Heart left ventricle (tissue), 16 donors: Measurements from ENCODE around the gene TAF7. TPM values are rescaled to one million over a fixed set of nuclear protein-coding genes. Genes with fewer than 3 reads are reported as not detected.
"Not testable (repeated sequence)": the region's sequence is repeated elsewhere in the genome, so short reads cannot be mapped to it uniquely, and the experiment has no call there.

ENCODE experiments used
- ATAC-seq, 4 donors: fragments of 200-7000 bp; cut with Tn5 transposase; one replicate each; pipeline ENCODE4 v1.9.1; 2020 to 2022; ENCODE audit warnings: moderate library complexity in 4 of 4, mild to moderate bottlenecking in 3 of 4, moderate number of reproducible peaks in 1 of 4
- DNase-seq, 5 donors: peaks; one replicate each; pipeline ENCODE4 v3.0.0-alpha.2; 2020
- H3K27ac ChIP-seq, 12 donors: fragments of 200-600 bp; sonication (generic) in 4 of 12; one replicate each; pipeline versions ENCODE4 v1.5.0 to v1.8.0; 2016 to 2022; ENCODE audit warnings: mild to moderate bottlenecking in 2 of 12
- H3K27me3 ChIP-seq, 9 donors: fragments of 200-600 bp; sonication (generic) in 2 of 9; one replicate each; pipeline versions ENCODE4 v1.5.1 to v1.8.0; 2016 to 2022; ENCODE audit warnings: mild to moderate bottlenecking in 3 of 9
- H3K36me3 ChIP-seq, 9 donors: fragments of 200-600 bp; sonication (generic) in 2 of 9; one replicate each; pipeline versions ENCODE4 v1.5.0 to v1.8.0; 2018 to 2022; ENCODE audit warnings: mild to moderate bottlenecking in 2 of 9
- H3K4me1 ChIP-seq, 12 donors: fragments of 200-600 bp; sonication (generic) in 4 of 12; one replicate each; pipeline versions ENCODE4 v1.5.0 to v1.8.0; 2016 to 2022; ENCODE audit warnings: mild to moderate bottlenecking in 3 of 12
- H3K4me3 ChIP-seq, 12 donors: fragments of 200-600 bp; sonication (generic) in 4 of 12; one replicate each; pipeline versions ENCODE4 v1.5.0 to v1.8.0; 2017 to 2022; ENCODE audit warnings: mild to moderate bottlenecking in 9 of 12, moderate library complexity in 4 of 12
- H3K9me3 ChIP-seq, 12 donors: fragments of 200-600 bp; sonication (generic) in 4 of 12; one replicate each; pipeline versions ENCODE4 v1.5.0 to v1.8.0; 2016 to 2022; ENCODE audit warnings: mild to moderate bottlenecking in 1 of 12
- CTCF ChIP-seq, 12 donors: fragments of 200-600 bp; sonication (generic) in 4 of 12; IDR thresholded peaks; one replicate each; pipeline versions ENCODE4 v1.5.0 to v1.8.0; 2018 to 2022; ENCODE audit warnings: antibody characterized with exemption in 12 of 12, mild to moderate bottlenecking in 5 of 12
- POLR2A ChIP-seq, 2 donors: fragments of 450-650 bp; IDR thresholded peaks; one replicate each; pipeline ENCODE4 v1.6.1; 2017; ENCODE audit warnings: antibody characterized with exemption in 2 of 2, mild to moderate bottlenecking in 2 of 2, moderate library complexity in 2 of 2
- WGBS, 4 donors: extraction: QIAGEN DNeasy Blood & Tissue Kit in 2 of 4; methylation state at CpG; one replicate each; pipeline versions ENCODE4 v1.1.5 to v1.1.7; 2013 to 2018; 5-methylcytosine and 5-hydroxymethylcytosine counted together
- intact Hi-C, 10 donors: fragments of 100-400 bp; cut with DNase I; formaldehyde crosslinking; loops; one replicate each; pipeline versions ENCODE4 v1.11.1 to v1.14.2; 2022
- polyA plus RNA-seq, 2 donors: library from polyadenylated mRNA; stranded (reverse); fragments of 200-250 nt; gene quantifications; one replicate each; pipeline ENCODE4 v1.2.3, GENCODE V29; 2013
- total RNA-seq, 9 donors: library from RNA; depleted of rRNA in 2 of 9; stranded (reverse); fragments of >200 nt in 2 of 9; fragmentation: NEBNext Ultra II Directional in 3 of 9; extraction: Animal tissue kit (Norgen Biotek cat#: 25700) in 3 of 9; gene quantifications; one replicate each; pipeline versions ENCODE4 v1.1.0 to v1.2.4, GENCODE V29; 2016 to 2023
- donor health status: ischemic (EF 13 %, LVEDD 7.1; RV severe dilation, severe dysfunction).
- donor health status: healthy with polysubstance abuse.
- donor health status: DM: no; HTN: yes; CAD: no.
- donor health status: DM: no; HTN: no; CAD: no.
- donor health status: ischemic (EF 25% LVEDD 6.9; RV normal size, moderate dysfunction).
- donor health status: ischemic (EF 25% LVEDD 5.7; RV mildly dilated, moderate dysfunction).
- donor health status: healthy.
- donor health status: DM: yes; HTN: yes; CAD: no.
- donor health status: ischemic (EF 35%, LVEDD 5.7; RV mildly dilated, moderate dysfunction).
- donor health status: nonischemic (EF 11% LVEDD 7.7; RV severe dilation, severe dysfunction).
- donor health status: DM: yes; HTN: yes; CAD: no.
- donor health status: PGD.
- donor health status: ischemic (EF 29% LVEDD 5.4; RV normal size, mild dysfunction).
- donor health status: nonischemic (EF 23%, LVEDD 6.1; RV moderate dilation, normal function).

Gene TAF7
- total and polyA plus RNA-seq, 11 donors, result 47.2 to 159 (median 99.9) TPM

- peak within 1 kb of the TSS in 11 of 12 donors; percentile 32 to 64 (median 50) for H3K4me3 ChIP-seq
- H3K9me3 ChIP-seq, result peaks cover 0 to 97% (median 46%) of the 10 kb centered on the region in 12 donors
- H3K27ac ChIP-seq, result peak within 1 kb of the TSS; percentile 57 to 82 (median 72)
- intact Hi-C loops, result loop anchor here in 3 of 10 donors (5.0 to 10.0 kb wide), 4 partner anchors 61 to 219 kb away; partner anchors contain the start of genes PCDHGA9 (in 1 of the 3) and PCDHGB6 (in 1 of the 3)
- WGBS, 4 donors, result 17 to 22% (median 19%) methylated on average over 9 of the region's 9 CpGs
- peaks cover 0 to 28% (median 0%) of the 10 kb centered on the region in 9 donors for H3K27me3 ChIP-seq
- TF ChIP-seq POLR2A (IDR thresholded peaks at IDR 0.05), result no peak
- peak; percentile 34 to 61 (median 54) for TF ChIP-seq CTCF (IDR thresholded peaks at IDR 0.05)
- ATAC-seq (peak; percentile 58 to 63 (median 62)), DNase-seq (peak in 2 of 5 donors; percentile 46 to 56)
- peaks cover 0 to 7% (median 0%) of the 10 kb centered on the region in 9 donors for H3K36me3 ChIP-seq
- H3K4me1 ChIP-seq, result peaks cover 0 to 8% (median 0%) of the 10 kb centered on the region in 12 donors
Observed at GRCh38 chr5:141343242-141343952, 22.8 kb upstream of the TAF7 start, which contains the start of gene PCDHGA3. PCDHGA3 (plus strand) TSS chr5:141343829; CDS start chr5:141344034, 205 bp downstream.

GRCh38 chr5:141342773-141343172, 22.2 kb upstream of the TAF7 start:
- Histone ChIP-seq H3K36me3 (peaks cover 0 to 4% (median 0%) of the 10 kb centered on the region in 9 donors), H3K4me3 (peak overlapping the region in 10 of 12 donors; percentile 21 to 61 (median 46)), H3K27ac (peak overlapping the region; percentile 55 to 82 (median 72)), H3K4me1 (peaks cover 0 to 10% (median 0%) of the 10 kb centered on the region in 12 donors), H3K9me3 (peaks cover 0 to 97% (median 47%) of the 10 kb centered on the region in 12 donors), H3K27me3 (peaks cover 0 to 28% (median 0%) of the 10 kb centered on the region in 9 donors)
- intact Hi-C loops, result loop anchor here in 3 of 10 donors (5.0 to 10.0 kb wide), 4 partner anchors 62 to 220 kb away; partner anchors contain the start of genes PCDHGA9 (in 1 of the 3) and PCDHGB6 (in 1 of the 3)
- TF ChIP-seq POLR2A (IDR thresholded peaks at IDR 0.05), result no peak
- TF ChIP-seq CTCF (IDR thresholded peaks at IDR 0.05), result no peak
- 16 to 21% (median 17%) methylated on average over 1 of the region's 1 CpG for WGBS, 4 donors
- ATAC-seq, result peak; percentile 50 to 69 (median 59)
- DNase-seq, result no peak

GRCh38 chr5:141340781-141341354, 20.3 kb upstream of the TAF7 start:
- Histone ChIP-seq H3K9me3 (peaks cover 0 to 98% (median 46%) of the 10 kb centered on the region in 12 donors), H3K27ac (peak overlapping the region in 3 of 12 donors; percentile 73 to 82 (median 81)), H3K4me3 (peak overlapping the region in 11 of 12 donors; percentile 1 to 61 (median 38)), H3K27me3 (peaks cover 0 to 28% (median 0%) of the 10 kb centered on the region in 9 donors)
- not testable (repeated sequence) for ATAC-seq, H3K36me3 ChIP-seq, H3K4me1 ChIP-seq
- intact Hi-C loops, result loop anchor here in 3 of 10 donors (5.0 to 10.0 kb wide), 4 partner anchors 64 to 221 kb away; partner anchors contain the start of genes PCDHGA9 (in 1 of the 3) and PCDHGB6 (in 1 of the 3)
- 54 to 72% (median 65%) methylated on average over 34 to 45 of the region's 45 CpGs for WGBS, 4 donors
- peak in 1 of 5 donors; percentile 66 for DNase-seq

- 7 to 12% (median 8%) methylated on average over 26 to 27 of the region's 27 CpGs for WGBS, 4 donors
- ATAC-seq (peak; percentile 66 to 70 (median 69)), DNase-seq (peak in 2 of 5 donors; percentile 52 to 54)
- Histone ChIP-seq H3K27me3 (peaks cover 0 to 34% (median 0%) of the 10 kb centered on the region in 9 donors), H3K4me1 (peaks cover 0 to 7% (median 0%) of the 10 kb centered on the region in 12 donors), H3K36me3 (no peaks in the 10 kb centered on the region), H3K4me3 (peak within 1 kb of the TSS; percentile 3 to 61 (median 51)), H3K9me3 (peaks cover 0 to 99% (median 40%) of the 10 kb centered on the region in 12 donors), H3K27ac (peak within 1 kb of the TSS; percentile 21 to 82 (median 75))
- TF ChIP-seq CTCF (IDR thresholded peaks at IDR 0.05), result peak; percentile 30 to 73 (median 53)
- TF ChIP-seq POLR2A (IDR thresholded peaks at IDR 0.05), result no peak
- intact Hi-C loops, result loop anchor here in 5 of 10 donors (2.0 to 10.0 kb wide), 4 partner anchors 114 to 224 kb away; partner anchors contain the start of gene PCDHB14 (in 1 of the 5)
Observed at GRCh38 chr5:141338538-141339306, 18.1 kb upstream of the TAF7 start, which contains the start of gene PCDHGA2. PCDHGA2 (plus strand) TSS chr5:141338760.

- H3K27ac ChIP-seq, H3K36me3 ChIP-seq, H3K4me1 ChIP-seq, ATAC-seq, H3K4me3 ChIP-seq: not testable (repeated sequence)
- peaks cover 0 to 35% (median 0%) of the 10 kb centered on the region in 9 donors for H3K27me3 ChIP-seq
- intact Hi-C loops, result loop anchor here in 3 of 10 donors (5.0 to 10.0 kb wide), 3 partner anchors 80 to 192 kb away; partner anchors contain the start of genes PCDHB14 (in 1 of the 3) and PCDHGA10 (in 1 of the 3)
- 30 to 58% (median 48%) methylated on average over 7 to 39 of the region's 39 CpGs for WGBS, 4 donors
- H3K9me3 ChIP-seq, result peaks cover 0 to 99% (median 24%) of the 10 kb centered on the region in 12 donors
- peak in 1 of 5 donors; percentile 43 for DNase-seq
Observed at GRCh38 chr5:141332571-141332970, 12.0 kb upstream of the TAF7 start.
